GM12878 (cell line): ENCODE results near the gene EEPD1. TPM values are rescaled to one million over a fixed set of nuclear protein-coding genes. Genes with fewer than 3 reads are reported as not detected.
A peak's percentile ranks its signal among the peaks of the same experiment; 100 is the strongest.
"Not testable (repeated sequence)": the region's sequence is repeated elsewhere in the genome, so short reads cannot be mapped to it uniquely, and the experiment has no call there.

ENCODE experiments used
- ATAC-seq: fragments of 200-7000 bp; cut with Tn5 transposase; 3 replicates; pipeline ENCODE4 v1.9.1; 2020; ENCODE audit warnings: mild to moderate bottlenecking, moderate library complexity
- BruUV-seq: library from RNA; stranded (reverse); fragments of 400-500 nt; replicated peaks from 2 replicates; lab custom pipeline; 2021; lab: Mats Ljungman, UMichigan
- CTCF ChIA-PET: fragments of 300-600 bp; sonication (Branson Sonifier 250); formaldehyde crosslinking; extraction: SDS; loops from one replicate; lab custom pipeline; 2021; ENCODE audit warnings: inconsistent platforms; lab: Yijun Ruan, JAX
- POLR2A ChIA-PET: fragments of 350-600 bp; formaldehyde crosslinking; extraction: SDS; loops from one replicate; lab custom pipeline; 2021; ENCODE audit warnings: inconsistent platforms; lab: Charles Lee
- RAD21 ChIA-PET: fragments of 300-600 bp; sonication (Branson Sonifier 250); formaldehyde crosslinking; loops from one replicate; lab custom pipeline; 2023; ENCODE audit warnings: antibody characterized with exemption; ENCODE audit not compliant: unreplicated experiment; lab: Charles Lee
- SMC1A ChIA-PET: fragments of 300-600 bp; sonication (Branson Sonifier 250); formaldehyde crosslinking; loops from one replicate; lab custom pipeline; 2023; ENCODE audit not compliant: unreplicated experiment, uncharacterized antibody; lab: Charles Lee
- DNase-seq: peaks from one replicate; pipeline ENCODE4 v3.0.0-alpha.2; 2011; ENCODE audit warnings: low read depth, low spot score
- FAIRE-seq: peaks from 3 replicates; lab custom pipeline; 2011; peaks lifted over from hg19 to GRCh38; lab: Jason Lieb, UNC
- H2AFZ ChIP-seq: 2 replicates; pipeline ENCODE4 v1.6.0; 2011; ENCODE audit warnings: low read depth, low read length, control low read depth; ENCODE audit not compliant: control insufficient read depth
- H3K27ac ChIP-seq: 2 replicates; pipeline ENCODE4 v1.5.1; 2011; ENCODE audit warnings: control low read depth; ENCODE audit not compliant: control insufficient read depth, insufficient read depth
- H3K27me3 ChIP-seq, 2 experiments: replicated peaks in 1 of 2; 2 replicates each; pipeline versions ENCODE4 v1.6.0 to v1.6.1; 2011; ENCODE audit warnings: low read length in 1 of 2; ENCODE audit not compliant: control insufficient read depth in 2 of 2, insufficient read depth in 2 of 2
- H3K36me3 ChIP-seq, 2 experiments: 2 replicates each; pipeline ENCODE4 v1.5.1; 2011; ENCODE audit warnings: low read length in 1 of 2; ENCODE audit not compliant: control insufficient read depth in 2 of 2, insufficient read depth in 2 of 2
- H3K4me1 ChIP-seq: 2 replicates; pipeline ENCODE4 v1.6.1; 2011; ENCODE audit warnings: mild to moderate bottlenecking, low read length, moderate library complexity, mixed read lengths; ENCODE audit not compliant: control insufficient read depth, insufficient read depth
- H3K4me2 ChIP-seq: 2 replicates; pipeline ENCODE4 v1.6.0; 2011; ENCODE audit warnings: control low read depth; ENCODE audit not compliant: control insufficient read depth, insufficient read depth
- H3K4me3 ChIP-seq: fragments of 200-600 bp; sonication (generic); 2 replicates; pipeline ENCODE4 v1.5.1; 2016
- H3K79me2 ChIP-seq: 2 replicates; pipeline ENCODE4 v1.6.0; 2011; ENCODE audit warnings: low read length; ENCODE audit not compliant: control insufficient read depth, insufficient read depth
- H3K9ac ChIP-seq: 2 replicates; pipeline ENCODE4 v1.8.0; 2011; ENCODE audit warnings: low read length, control low read depth, mixed read lengths; ENCODE audit not compliant: control insufficient read depth, insufficient read depth
- H3K9me3 ChIP-seq: replicated peaks from 3 replicates; pipeline ENCODE4 v1.5.1; 2011; ENCODE audit warnings: mild to moderate bottlenecking, low read length; ENCODE audit not compliant: control insufficient read depth, insufficient read depth
- H4K20me1 ChIP-seq: 2 replicates; pipeline ENCODE4 v1.6.0; 2011; ENCODE audit not compliant: control insufficient read depth, insufficient read depth
- whole genome bisulfite sequencing: methylation state at CpG from one replicate; pipeline ENCODE4 v1.1.6; 2016; ENCODE audit warnings: low lambda C conversion rate; ENCODE audit not compliant: insufficient replicate concordance, insufficient coverage; ENCODE audit errors: missing lambda C conversion rate; 5-methylcytosine and 5-hydroxymethylcytosine counted together
- in situ Hi-C: fragments of 300-500 bp; cut with MboI; formaldehyde crosslinking; loops from 9 replicates; pipeline ENCODE4 v1.14.3; 2018; ENCODE audit warnings: mixed read lengths
- intact Hi-C: fragments of 100-400 bp; cut with micrococcal nuclease; formaldehyde crosslinking; loops from one replicate; pipeline ENCODE4 v1.14.2; 2022; ENCODE audit not compliant: unreplicated experiment
- polyA plus RNA-seq, 11 experiments: library from polyadenylated mRNA; depleted of rRNA in 4 of 11; unstranded in 6 of 11; stranded (reverse) in 5 of 11; fragments of >200 nt; fragmentation: Nextera tagmentation in 4 of 11; fragmentation: Illumina TruSeq in 1 of 11; extraction: Ambion mirVana in 4 of 11; extraction: Trizol in 1 of 11; gene quantifications; 1 replicate in 1 of 11; 2 replicates in 10 of 11; pipeline versions ENCODE4 v1.2.1 to v1.2.3, GENCODE V29; 2011 to 2016; ENCODE audit warnings: inconsistent platforms in 2 of 11, missing spikeins in 2 of 11, low read depth in 1 of 11
- total RNA-seq, 4 experiments: library from RNA; depleted of rRNA in 3 of 4; stranded (reverse); fragments of >200 nt in 3 of 4; fragmentation: Illumina TruSeq in 1 of 4; extraction: Trizol in 1 of 4; gene quantifications; 2 replicates each; pipeline versions ENCODE4 v1.2.1 to v1.2.3, GENCODE V29; 2013 to 2021
- TF ChIP-seq, protein P1 (sequence below): fragments of 450-650 bp; formaldehyde crosslinking; IDR thresholded peaks from 2 replicates; pipeline ENCODE4 v1.4.0; 2020; ENCODE audit warnings: mild to moderate bottlenecking, moderate library complexity

Gene EEPD1
- total and polyA plus RNA-seq, 10 of the 15 experiments (the other 5 are each of a cell fraction or from before 2014, with no cell fraction given), result 0.24 to 2.8 (median 0.86) TPM; not detected in 1

DNA sequence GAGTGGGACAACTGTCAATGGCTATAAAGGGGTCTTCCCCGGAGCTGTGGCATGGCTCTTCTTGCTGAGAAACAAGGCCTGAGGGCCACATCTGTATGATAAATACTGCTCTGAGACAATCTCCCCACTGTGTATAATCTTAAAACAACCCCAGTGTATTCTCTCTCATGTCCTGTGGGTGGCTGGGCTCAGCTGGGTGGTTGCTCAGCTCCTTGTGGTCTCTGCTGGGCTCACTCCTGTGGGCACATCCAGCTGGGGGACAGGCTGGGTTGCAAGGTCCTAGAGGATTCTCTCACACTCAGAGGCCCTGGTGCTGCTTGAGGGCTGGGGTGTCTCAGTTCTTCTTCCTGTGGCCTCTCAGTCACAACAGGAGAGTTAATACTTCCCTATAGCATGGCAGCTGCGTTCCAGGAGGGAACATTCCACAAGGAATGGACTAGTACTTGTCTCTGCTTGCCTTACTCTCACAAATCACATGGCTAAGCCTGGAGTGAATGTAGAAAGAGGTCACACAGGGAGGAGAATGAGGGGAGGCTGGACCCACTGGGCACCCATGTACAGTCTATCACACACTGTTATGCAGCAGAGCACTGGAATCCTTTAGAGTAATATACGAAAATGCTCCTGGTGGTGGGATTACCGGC, 4.5 kb upstream of the EEPD1 start (continued):
- TF ChIP-seq, protein P1, sequence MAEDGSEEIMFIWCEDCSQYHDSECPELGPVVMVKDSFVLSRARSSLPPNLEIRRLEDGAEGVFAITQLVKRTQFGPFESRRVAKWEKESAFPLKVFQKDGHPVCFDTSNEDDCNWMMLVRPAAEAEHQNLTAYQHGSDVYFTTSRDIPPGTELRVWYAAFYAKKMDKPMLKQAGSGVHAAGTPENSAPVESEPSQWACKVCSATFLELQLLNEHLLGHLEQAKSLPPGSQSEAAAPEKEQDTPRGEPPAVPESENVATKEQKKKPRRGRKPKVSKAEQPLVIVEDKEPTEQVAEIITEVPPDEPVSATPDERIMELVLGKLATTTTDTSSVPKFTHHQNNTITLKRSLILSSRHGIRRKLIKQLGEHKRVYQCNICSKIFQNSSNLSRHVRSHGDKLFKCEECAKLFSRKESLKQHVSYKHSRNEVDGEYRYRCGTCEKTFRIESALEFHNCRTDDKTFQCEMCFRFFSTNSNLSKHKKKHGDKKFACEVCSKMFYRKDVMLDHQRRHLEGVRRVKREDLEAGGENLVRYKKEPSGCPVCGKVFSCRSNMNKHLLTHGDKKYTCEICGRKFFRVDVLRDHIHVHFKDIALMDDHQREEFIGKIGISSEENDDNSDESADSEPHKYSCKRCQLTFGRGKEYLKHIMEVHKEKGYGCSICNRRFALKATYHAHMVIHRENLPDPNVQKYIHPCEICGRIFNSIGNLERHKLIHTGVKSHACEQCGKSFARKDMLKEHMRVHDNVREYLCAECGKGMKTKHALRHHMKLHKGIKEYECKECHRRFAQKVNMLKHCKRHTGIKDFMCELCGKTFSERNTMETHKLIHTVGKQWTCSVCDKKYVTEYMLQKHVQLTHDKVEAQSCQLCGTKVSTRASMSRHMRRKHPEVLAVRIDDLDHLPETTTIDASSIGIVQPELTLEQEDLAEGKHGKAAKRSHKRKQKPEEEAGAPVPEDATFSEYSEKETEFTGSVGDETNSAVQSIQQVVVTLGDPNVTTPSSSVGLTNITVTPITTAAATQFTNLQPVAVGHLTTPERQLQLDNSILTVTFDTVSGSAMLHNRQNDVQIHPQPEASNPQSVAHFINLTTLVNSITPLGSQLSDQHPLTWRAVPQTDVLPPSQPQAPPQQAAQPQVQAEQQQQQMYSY (CRISPR knock-in tag), result no peak
- TF ChIP-seq, all 136 proteins: peak for 0

DNA sequence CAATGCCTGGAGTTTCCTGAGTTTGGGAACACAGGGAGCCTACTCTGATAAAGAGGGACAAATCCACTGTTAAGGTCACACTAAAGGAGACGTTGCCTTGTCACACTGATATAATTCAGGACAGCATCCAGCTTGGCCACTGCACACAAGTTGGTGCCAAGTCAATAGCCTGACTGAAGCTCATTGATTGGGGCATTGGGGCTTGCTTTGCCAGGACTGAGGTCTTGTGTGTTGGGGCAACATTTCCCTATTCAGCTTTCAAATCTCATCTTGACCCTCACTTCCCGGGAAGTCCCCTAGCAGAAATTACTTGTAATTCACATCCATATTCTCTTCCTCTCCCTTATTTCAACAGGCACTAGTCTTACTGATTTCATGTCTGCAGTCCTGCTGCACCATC, 3.8 kb upstream of the EEPD1 start:
- H3K79me2 ChIP-seq, H4K20me1 ChIP-seq, H3K36me3 ChIP-seq, H3K27me3 ChIP-seq, CTCF ChIA-PET, BruUV-seq, RAD21 ChIA-PET, DNase-seq, ATAC-seq, intact Hi-C loops, H2AFZ ChIP-seq, H3K4me2 ChIP-seq, H3K4me1 ChIP-seq, H3K27ac ChIP-seq, POLR2A ChIA-PET, H3K4me3 ChIP-seq, in situ Hi-C loops, H3K9ac ChIP-seq, H3K9me3 ChIP-seq: not testable (repeated sequence)
- SMC1A ChIA-PET, result interaction anchor here (1.1 kb wide), 1 partner anchor 142 kb away, joined by 3 read pairs; no protein-coding TSS in a partner anchor
- FAIRE-seq, result peak; percentile 80
- 67% methylated on average over 2 of the region's 2 CpGs for WGBS
